ENCODE results near the gene TGM1.

Gene TGM1

GRCh38 chr14:24292118-24292807, 29.3 kb upstream of the TGM1 start:
- no peak for DNase-seq

- DNase-seq, result no peak
These were observed 28.6 kb upstream of the TGM1 start for GRCh38 chr14:24291446-24292117.

- DNase-seq, result no peak
These were observed 27.8 kb upstream of the TGM1 start for GRCh38 chr14:24290746-24291145.

GRCh38 chr14:24289649-24290280, 26.8 kb upstream of the TGM1 start:
- DNase-seq, result no peak

GRCh38 chr14:24286996-24287395, 24.0 kb upstream of the TGM1 start:
- DNase-seq, result no peak

- DNase-seq, result no peak
These were observed 22.4 kb upstream of the TGM1 start for GRCh38 chr14:24285351-24285750.

GRCh38 chr14:24284501-24285035, 21.6 kb upstream of the TGM1 start:
- DNase-seq, result no peak

- DNase-seq, result no peak
These were observed 21.0 kb upstream of the TGM1 start for GRCh38 chr14:24283796-24284460.

- DNase-seq, result no peak
These were observed 19.8 kb upstream of the TGM1 start for GRCh38 chr14:24282736-24283135.

GRCh38 chr14:24281636-24282035, 18.7 kb upstream of the TGM1 start:
- DNase-seq, result no peak

GRCh38 chr14:24280797-24281460, 18.0 kb upstream of the TGM1 start:
- DNase-seq, result no peak

- peak; percentile 59 to 70 for DNase-seq
These were observed 16.6 kb upstream of the TGM1 start for GRCh38 chr14:24279301-24280186.

GRCh38 chr14:24278424-24278823, 15.4 kb upstream of the TGM1 start:
- no peak for DNase-seq

- no peak for DNase-seq
These were observed 14.8 kb upstream of the TGM1 start for GRCh38 chr14:24277606-24278321.

- DNase-seq, result no peak
These were observed 14.1 kb upstream of the TGM1 start for GRCh38 chr14:24277071-24277470.

GRCh38 chr14:24274101-24274543, 11.1 kb upstream of the TGM1 start:
- DNase-seq, result no peak

GRCh38 chr14:24273422-24273998, 10.5 kb upstream of the TGM1 start:
- no peak for DNase-seq

- no peak for DNase-seq
These were observed 9.5 kb upstream of the TGM1 start for GRCh38 chr14:24272467-24272866.

GRCh38 chr14:24271834-24272263, 8.9 kb upstream of the TGM1 start:
- no peak for DNase-seq

GRCh38 chr14:24271134-24271833, 8.3 kb upstream of the TGM1 start, which contains the start of gene RABGGTA:
RABGGTA (minus strand) TSS chr14:24271597; CDS start chr14:24271115, 482 bp downstream.
- DNase-seq, result peak; percentile 90 to 95
